ENCODE data around the gene UBL7.

UBL7 gene

DNA sequence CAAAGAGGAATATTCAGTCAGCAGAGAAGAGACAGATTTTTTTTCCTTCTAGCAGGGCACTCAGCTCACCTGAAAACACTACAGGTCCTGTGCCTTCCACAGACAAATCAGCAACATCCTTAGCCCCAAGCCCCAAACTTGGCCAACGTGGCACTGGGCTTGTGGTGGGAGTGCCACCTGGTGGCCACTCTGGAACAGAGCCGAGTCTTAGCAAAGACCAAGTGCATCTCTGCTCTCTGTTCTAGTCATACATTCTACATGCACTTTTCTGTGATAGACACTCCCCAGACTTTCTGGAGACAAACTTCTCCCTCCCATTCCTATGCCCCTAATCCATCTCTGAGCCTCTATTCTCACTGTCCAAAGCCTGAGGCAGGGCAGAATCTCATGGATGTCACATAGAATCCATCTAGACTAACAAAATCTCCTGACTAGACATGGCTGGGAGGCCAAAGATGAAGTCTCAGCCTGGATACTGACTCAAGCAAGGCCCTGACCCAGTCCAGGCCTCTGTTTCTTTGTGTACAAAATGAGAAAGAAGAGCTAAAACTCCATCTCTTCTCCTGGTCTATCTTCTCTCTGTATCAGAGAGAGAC lies 22.1 kb downstream of the UBL7 start:
- peak; percentile 79 for DNase-seq

- DNase-seq: no peak
Measured at GRCh38 chr15:74438206-74438605, 22.8 kb downstream of the UBL7 start.

DNA sequence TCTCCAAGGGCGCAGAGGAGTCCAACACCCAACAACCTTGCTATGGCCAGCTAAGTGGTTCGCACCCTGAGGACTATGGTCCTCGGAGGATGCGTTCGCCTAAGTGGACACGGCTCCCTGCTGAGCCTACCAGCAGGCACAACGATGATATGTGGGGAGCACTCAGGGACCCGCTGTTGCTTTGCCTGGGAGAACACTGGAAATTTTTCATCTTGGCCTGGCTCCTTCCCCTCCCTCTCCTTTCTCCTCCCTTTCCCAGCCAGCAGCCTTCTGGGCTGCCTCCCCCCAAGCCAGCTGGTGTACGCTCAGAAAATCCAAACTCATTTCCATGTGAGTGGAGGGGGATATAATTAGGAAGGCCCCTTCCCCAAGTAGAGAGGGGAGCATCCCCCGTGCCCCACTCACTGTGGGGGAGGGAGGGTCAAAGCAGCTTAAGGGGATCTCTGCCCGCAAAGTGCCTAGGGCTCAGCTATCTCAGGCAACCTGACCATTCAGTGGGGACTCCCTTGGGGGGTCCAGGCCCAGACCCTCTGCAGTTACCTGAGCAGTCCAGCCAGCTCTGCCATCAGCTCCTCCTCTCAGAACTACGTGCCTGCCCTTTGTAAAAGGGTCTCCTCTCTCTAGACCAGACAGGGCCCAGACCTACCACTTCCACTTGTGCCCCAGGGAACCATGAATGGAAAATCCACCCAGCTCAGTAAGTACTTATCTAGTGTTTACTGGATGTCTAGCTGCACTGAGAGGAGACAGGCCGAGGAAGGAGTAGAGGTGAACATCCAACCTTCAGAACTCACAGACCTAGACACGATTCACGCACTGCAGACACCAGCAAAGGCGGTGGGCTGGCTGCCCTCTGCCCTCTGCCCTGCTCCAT lies 26.5 kb downstream of the UBL7 start:
- DNase-seq: no peak

GRCh38 chr15:74433592-74434262 lies 27.2 kb downstream of the UBL7 start, which contains the start of gene SEMA7A:
Gene SEMA7A, minus strand, starts transcription at chr15:74433958. Its CDS starts 40 bp downstream, at chr15:74433918.
- DNase-seq: peak; percentile 78

- peak; percentile 34 for DNase-seq
Measured at GRCh38 chr15:74432968-74433591, 27.9 kb downstream of the UBL7 start.

- no peak for DNase-seq
Measured at GRCh38 chr15:74432271-74432967, 28.5 kb downstream of the UBL7 start.

- DNase-seq: no peak
Measured at GRCh38 chr15:74431645-74432044, 29.3 kb downstream of the UBL7 start.

DNA sequence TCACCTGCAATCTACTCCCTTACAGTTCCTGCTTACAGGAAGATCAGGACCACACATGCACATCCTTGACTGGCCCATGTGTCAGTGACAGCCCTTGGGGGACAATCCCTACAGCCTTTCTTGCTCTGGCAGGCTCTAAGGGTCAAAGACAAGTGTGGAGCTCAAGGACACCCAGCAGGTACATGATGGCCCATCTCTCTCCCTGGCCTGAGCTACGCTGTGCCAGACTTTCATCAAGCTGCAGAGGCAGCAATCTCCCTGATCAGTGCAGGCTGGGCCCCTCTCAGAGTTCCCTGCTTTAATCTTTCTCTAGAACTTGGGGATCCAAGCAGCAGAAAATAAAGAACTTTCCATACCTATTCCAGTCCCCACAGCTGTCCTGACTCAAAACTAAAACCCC lies 29.8 kb downstream of the UBL7 start:
- DNase-seq: no peak

GRCh38 chr15:74430510-74430951 lies 30.4 kb downstream of the UBL7 start:
- no peak for DNase-seq

GRCh38 chr15:74429781-74430400 lies 31.1 kb downstream of the UBL7 start:
- no peak for DNase-seq

GRCh38 chr15:74428970-74429780 lies 31.8 kb downstream of the UBL7 start:
- DNase-seq: no peak

- no peak for DNase-seq
Measured at GRCh38 chr15:74428442-74428787, 32.5 kb downstream of the UBL7 start.

DNA sequence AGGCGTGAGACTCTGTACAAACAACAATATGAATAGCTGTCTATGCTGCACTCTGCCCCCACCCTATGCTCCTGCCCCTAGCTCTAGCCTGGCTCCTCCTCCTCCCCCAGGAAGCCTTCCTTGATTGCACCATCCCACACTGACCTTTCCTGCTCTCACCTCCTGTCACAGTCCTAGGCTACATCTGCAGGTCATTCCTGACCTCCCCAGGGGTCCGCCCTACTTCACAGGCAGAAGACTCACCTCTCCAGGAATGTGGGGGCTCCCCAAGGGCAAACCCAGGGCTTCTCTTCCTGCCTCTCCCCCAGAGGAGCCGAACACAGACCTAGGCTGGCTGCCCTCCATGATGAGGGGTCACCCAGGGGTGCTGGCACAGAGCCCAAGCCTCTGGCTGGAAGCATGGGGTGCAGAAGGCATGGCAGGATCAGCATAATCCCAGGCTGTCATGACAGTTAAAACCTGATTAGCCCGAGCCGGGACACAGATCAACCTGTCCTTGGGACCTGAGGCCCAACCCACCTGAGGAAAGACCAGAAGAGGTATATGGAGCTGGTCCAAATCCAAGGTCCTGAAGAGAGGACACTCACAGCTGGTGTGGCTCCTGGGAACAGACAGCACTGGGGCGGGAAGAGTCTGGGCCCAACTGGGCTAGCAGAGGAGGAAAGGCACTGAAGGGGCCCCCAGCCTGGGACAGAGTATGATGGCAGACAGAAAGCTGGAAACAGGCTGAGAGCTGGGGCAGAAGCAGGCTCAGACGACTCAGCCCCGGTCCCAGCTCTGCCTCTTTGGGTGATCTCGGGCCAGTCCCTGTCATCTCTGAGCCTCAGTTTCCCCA lies 33.1 kb downstream of the UBL7 start:
- DNase-seq: no peak

GRCh38 chr15:74426404-74427281 lies 34.3 kb downstream of the UBL7 start:
- no peak for DNase-seq

GRCh38 chr15:74425630-74426029 lies 35.3 kb downstream of the UBL7 start:
- DNase-seq: no peak

DNA sequence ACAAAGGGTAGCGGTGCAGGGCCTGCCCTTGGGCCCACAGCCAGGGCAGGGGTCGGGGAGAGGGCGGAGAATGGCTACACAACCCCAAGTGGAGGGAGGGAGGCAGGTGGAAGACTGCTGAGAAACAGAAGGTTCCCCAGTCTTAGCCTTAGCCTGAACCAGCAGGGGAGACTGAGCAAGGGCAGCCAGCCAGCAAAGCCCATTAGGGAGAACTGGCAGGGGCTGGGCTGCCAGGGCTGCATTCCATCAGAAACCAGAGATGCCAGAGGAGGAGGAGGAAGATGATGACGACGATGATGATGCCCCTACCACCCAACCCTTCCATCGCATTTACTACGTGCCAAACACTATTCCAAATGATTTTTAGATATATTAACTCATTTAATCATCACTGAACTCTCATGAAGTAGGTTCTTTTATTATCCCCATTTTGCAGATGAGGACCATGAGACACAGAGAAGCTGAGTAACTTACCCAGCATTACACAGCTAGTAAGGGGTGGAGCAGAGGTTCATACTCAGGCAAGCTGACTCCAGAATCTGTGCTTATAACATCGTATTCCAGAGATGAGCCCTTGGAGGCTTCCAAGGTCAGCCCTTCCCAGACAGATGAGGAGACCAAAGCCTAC lies 35.9 kb downstream of the UBL7 start:
- no peak for DNase-seq

DNA sequence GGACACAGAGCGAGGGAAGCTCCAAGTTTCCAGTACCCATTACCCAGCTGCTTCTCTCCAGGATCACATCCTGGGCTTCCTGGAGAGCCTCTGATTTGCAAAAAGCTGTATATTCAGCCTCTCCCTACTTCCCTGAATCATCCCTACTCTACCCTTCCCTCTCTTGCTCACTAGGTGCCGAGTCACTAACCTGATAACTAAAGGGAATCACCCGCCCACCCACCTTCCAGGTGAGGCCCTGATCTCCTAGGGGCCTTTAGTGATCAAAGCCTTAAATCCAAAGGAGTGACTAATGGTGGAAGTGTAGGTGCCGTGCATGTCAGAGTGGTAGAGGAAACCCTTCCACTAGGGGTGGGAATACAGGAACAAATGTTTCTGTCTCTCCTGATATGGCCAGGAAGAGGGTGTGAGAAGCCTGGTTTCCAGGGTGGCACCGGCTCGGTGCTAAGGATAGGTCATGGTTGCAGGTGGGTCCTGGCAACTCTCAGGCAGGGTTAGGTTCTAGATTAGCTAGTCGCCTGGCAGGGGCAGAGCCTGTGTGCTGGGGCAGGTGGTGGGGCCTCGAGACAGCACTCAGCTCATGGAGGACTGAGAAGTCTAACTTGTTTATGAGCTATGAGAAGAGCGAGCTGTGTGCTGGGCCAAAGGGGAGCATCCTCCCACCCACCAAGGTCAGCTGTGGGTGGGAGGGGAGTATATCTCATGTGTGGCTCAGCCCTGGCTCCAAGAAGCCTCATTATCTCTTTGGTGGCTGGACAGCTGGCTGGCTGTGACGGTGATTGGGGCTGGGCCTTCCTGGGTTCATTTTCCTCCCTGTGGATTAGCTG lies 37.3 kb downstream of the UBL7 start:
- DNase-seq: no peak

Measured in activated T-cell treated with anti-CD3 and anti-CD28 coated beads, Interleukin-2, amount 50 U/mL, for 1 hour (primary cell).